VCaP (cell line): ENCODE results near the gene SMIM43.
A peak's percentile ranks its signal among the peaks of the same experiment; 100 is the strongest.

Experiments used
- H3K27ac ChIP-seq: fragments of 450-650 bp; 2 replicates; pipeline ENCODE4 v1.5.1; 2017
- CTCF ChIP-seq: fragments of 450-650 bp; conservative IDR thresholded peaks from 2 replicates; pipeline ENCODE4 v1.5.1; 2017; ENCODE audit warnings: mild to moderate bottlenecking, moderate library complexity

Gene SMIM43

DNA sequence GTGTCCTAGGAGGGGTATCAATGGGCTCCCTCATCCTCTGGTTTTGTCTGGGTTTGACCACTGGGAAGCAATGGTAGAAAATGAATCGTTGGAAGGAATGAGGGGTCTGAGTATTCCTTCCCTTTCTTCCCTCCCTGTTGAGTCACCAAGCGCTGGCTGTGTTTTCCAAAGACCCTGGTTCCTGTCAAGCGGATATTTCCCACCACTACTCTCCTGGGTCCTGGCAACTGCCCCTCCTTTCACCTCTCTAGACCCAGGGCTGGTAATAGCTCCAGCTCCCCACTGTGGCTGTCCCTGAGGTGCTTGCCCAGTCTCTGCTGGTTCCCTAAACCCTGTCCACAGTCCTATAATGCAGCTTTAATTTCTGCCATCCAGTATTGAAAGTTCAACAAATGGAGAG, 22.2 kb downstream of the SMIM43 start:
- no peak overlapping the region for H3K27ac ChIP-seq
- TF ChIP-seq CTCF, result no peak

GRCh38 chr4:121741751-121742150, 23.2 kb downstream of the SMIM43 start:
- H3K27ac ChIP-seq, result no peak overlapping the region

GRCh38 chr4:121740796-121741409, 24.1 kb downstream of the SMIM43 start:
- TF ChIP-seq CTCF, result no peak
- H3K27ac ChIP-seq, result no peak overlapping the region

More at GRCh38 chr4:121741751-121742150, 23.2 kb downstream of the SMIM43 start:
- no peak for TF ChIP-seq CTCF

DNA sequence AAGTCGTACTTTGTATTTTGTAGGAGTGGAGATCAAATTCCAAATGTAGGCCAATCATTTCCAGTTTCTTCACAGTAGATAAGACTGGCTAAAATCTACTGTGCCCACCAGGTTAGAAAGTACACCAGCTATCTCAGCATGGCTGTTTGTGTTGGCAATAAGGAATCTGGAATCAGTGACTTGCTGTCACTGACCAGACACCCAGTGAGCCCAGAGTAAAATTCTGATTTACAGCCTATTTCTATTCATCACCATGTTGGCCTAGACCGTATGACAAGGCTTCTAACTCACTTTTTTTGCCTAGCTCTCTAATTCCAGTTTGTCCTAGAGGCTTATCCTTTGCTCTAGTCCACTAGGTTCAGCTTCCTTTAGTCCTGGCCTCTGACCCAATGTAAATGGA, 25.4 kb downstream of the SMIM43 start:
- TF ChIP-seq CTCF, result no peak
- H3K27ac ChIP-seq, result no peak overlapping the region

DNA sequence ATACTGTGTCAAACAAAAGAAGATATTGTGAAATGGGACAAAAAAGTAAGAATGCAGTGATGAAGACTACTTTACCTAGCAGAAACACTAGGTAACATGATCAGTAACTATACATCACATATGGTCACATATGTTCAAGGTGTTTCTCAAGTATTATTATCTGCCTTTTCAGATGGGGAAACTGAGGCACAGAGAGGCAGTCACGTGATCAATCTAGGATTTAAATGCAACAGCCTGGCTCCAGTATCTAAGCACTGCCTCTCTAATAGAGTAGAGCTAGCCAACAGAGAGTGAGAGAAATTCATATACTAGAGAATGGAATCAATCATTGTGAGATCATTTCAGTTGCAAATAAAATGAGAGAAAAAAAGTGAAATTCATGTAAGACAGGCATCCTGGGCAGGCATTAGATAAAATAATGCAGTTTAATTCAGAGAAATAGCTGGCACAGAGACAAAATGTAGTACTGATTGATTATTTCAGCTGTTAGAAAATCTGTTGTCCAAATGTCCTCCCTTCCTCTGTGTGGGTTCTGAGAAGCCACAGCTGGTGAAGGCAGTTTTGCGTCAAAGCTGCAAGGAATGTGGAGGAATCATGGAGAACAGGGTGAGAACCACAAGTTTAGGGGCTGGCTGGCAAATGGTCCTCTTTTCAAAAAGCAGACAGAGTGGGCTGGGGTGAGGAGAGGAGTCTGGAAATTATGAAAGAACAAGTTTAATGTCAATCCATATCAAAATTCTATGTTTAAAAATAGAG, 26.0 kb downstream of the SMIM43 start:
- H3K27ac ChIP-seq, result no peak overlapping the region
- no peak for TF ChIP-seq CTCF

- H3K27ac ChIP-seq, result no peak overlapping the region
- no peak for TF ChIP-seq CTCF
Measured at GRCh38 chr4:121737846-121738554, 27.0 kb downstream of the SMIM43 start.

DNA sequence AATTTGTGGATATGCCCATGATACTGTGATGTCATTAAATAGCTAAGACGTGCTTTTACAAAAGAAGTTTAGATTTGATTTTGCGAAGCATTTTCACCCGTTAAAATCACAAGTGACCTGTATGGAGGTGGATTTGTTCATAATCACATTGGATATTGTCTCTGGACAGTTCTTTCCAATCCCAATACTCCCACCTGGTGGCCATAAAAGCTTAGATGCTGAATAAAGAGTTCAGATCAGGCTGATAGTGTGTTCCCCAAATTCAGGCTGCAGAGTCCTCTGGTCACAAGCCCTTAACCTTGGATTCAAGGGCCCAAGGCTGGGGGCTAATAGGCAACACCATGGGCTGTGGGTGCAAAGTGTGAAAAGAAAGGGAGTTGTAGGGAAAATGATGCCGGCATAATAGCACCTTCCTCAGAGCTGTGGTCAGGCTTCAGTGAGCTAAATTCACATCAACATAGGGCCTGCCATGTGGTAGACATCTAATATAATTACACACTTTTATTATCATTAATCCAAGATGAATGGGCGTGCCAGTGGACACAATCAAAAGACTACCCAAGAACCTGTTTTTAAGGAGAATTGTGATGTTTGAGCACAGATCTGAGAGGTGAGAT, 28.1 kb downstream of the SMIM43 start:
- peak; percentile 74 for TF ChIP-seq CTCF
- H3K27ac ChIP-seq, result no peak overlapping the region
